GM06990 (cell line): ENCODE measurements around the gene CPEB3.

Experiments
- DNase-seq: peaks from one replicate; pipeline ENCODE4 v3.0.0-alpha.2; 2011; ENCODE audit not compliant: insufficient read length; ENCODE audit errors: extremely low read depth
- H3K27me3 ChIP-seq: replicated peaks from 2 replicates; pipeline ENCODE4 v1.6.0; 2011; ENCODE audit warnings: low read length; ENCODE audit not compliant: control insufficient read depth, insufficient read depth
- H3K36me3 ChIP-seq: 2 replicates; pipeline ENCODE4 v1.5.1; 2011; ENCODE audit warnings: low read length; ENCODE audit not compliant: control insufficient read depth, insufficient read depth
- H3K4me3 ChIP-seq: replicated peaks from 2 replicates; pipeline ENCODE4 v1.5.1; 2011; ENCODE audit warnings: low read depth, mild to moderate bottlenecking, control low read depth, low read length
- TF ChIP-seq, protein P1 (sequence below): IDR thresholded peaks from 2 replicates; pipeline ENCODE4 v1.5.1; 2011; ENCODE audit warnings: low read length, control low read depth, mild to moderate bottlenecking, inconsistent platforms; ENCODE audit not compliant: insufficient read depth, poor library complexity, severe bottlenecking

CPEB3 gene

DNA sequence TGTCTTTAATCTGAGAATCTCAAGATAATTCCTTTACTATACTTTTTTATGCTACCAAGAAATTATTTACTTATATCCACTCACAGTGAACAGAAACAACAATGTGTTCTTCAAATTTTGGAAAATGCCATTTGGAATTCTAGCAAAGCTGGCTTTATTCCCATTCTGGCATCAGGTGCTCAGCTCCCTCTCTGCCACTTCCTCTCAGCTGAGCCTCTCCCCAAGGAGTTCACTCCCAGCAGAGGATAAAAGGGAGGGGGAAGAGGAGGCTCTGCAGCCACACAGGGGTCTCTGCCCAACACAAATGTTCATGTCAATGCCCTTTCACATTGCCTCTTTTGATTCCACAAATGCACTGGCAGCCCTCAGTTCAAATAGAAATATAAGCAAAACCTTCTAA lies 116.9 kb downstream of the CPEB3 start:
- TF ChIP-seq, protein P1, sequence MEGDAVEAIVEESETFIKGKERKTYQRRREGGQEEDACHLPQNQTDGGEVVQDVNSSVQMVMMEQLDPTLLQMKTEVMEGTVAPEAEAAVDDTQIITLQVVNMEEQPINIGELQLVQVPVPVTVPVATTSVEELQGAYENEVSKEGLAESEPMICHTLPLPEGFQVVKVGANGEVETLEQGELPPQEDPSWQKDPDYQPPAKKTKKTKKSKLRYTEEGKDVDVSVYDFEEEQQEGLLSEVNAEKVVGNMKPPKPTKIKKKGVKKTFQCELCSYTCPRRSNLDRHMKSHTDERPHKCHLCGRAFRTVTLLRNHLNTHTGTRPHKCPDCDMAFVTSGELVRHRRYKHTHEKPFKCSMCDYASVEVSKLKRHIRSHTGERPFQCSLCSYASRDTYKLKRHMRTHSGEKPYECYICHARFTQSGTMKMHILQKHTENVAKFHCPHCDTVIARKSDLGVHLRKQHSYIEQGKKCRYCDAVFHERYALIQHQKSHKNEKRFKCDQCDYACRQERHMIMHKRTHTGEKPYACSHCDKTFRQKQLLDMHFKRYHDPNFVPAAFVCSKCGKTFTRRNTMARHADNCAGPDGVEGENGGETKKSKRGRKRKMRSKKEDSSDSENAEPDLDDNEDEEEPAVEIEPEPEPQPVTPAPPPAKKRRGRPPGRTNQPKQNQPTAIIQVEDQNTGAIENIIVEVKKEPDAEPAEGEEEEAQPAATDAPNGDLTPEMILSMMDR = no peak
- H3K4me3 ChIP-seq = no peak overlapping the region
- no peaks in the 10 kb centered on the region for H3K36me3 ChIP-seq
- DNase-seq = no peak
- no peaks in the 10 kb centered on the region for H3K27me3 ChIP-seq

GRCh38 chr10:92164036-92164696 lies 126.7 kb downstream of the CPEB3 start:
- H3K27me3 ChIP-seq = no peaks in the 10 kb centered on the region
- TF ChIP-seq, protein P1 = no peak
- no peak for DNase-seq
- no peak overlapping the region for H3K4me3 ChIP-seq
- no peaks in the 10 kb centered on the region for H3K36me3 ChIP-seq

DNA sequence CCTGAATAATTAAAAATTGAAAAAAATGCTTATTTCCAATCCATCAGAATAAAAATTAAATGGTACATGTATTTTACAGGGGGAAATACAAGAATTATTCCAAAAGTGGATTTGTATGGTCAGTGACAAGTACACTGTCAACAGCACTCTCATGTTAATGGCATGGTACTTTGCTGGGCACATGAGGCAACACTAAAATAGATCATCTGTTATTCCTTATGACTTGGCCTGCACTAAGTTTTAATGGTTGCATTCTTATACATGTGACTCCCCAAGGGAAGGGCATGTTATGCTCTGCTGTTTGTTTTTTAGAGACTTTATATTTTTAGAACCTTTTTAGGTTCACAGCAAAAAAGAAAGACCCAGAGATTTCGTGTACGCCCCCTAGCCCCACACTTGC lies 128.3 kb downstream of the CPEB3 start:
- no peaks in the 10 kb centered on the region for H3K27me3 ChIP-seq
- no peak overlapping the region for H3K4me3 ChIP-seq
- TF ChIP-seq, protein P1 = no peak
- no peaks in the 10 kb centered on the region for H3K36me3 ChIP-seq
- DNase-seq = no peak

GRCh38 chr10:92156874-92157773 lies 133.8 kb downstream of the CPEB3 start:
- DNase-seq = no peak
- TF ChIP-seq, protein P1 = no peak

GRCh38 chr10:92150823-92151222 lies 140.1 kb downstream of the CPEB3 start:
- no peak for DNase-seq
- H3K27me3 ChIP-seq = no peaks in the 10 kb centered on the region

More at GRCh38 chr10:92156874-92157773, 133.8 kb downstream of the CPEB3 start:
- H3K4me3 ChIP-seq = no peak overlapping the region
- H3K27me3 ChIP-seq = no peaks in the 10 kb centered on the region
- no peaks in the 10 kb centered on the region for H3K36me3 ChIP-seq

More at GRCh38 chr10:92150823-92151222, 140.1 kb downstream of the CPEB3 start:
- TF ChIP-seq, protein P1 = no peak
- H3K36me3 ChIP-seq = no peaks in the 10 kb centered on the region
- no peak overlapping the region for H3K4me3 ChIP-seq
